AG09319 (cell line): ENCODE results near the gene FAXC.
"Not testable (repeated sequence)": the region's sequence is repeated elsewhere in the genome, so short reads cannot be mapped to it uniquely, and the experiment has no call there.

Experiments used
- DNase-seq: peaks from one replicate; pipeline ENCODE4 v3.0.0-alpha.2; 2010; ENCODE audit warnings: low read depth; ENCODE audit errors: extremely low read depth
- TF ChIP-seq, protein P1 (sequence below): IDR thresholded peaks from 2 replicates; pipeline ENCODE4 v1.5.1; 2011; ENCODE audit warnings: low read depth, mild to moderate bottlenecking, inconsistent platforms, low read length, moderate library complexity

Gene FAXC

DNA sequence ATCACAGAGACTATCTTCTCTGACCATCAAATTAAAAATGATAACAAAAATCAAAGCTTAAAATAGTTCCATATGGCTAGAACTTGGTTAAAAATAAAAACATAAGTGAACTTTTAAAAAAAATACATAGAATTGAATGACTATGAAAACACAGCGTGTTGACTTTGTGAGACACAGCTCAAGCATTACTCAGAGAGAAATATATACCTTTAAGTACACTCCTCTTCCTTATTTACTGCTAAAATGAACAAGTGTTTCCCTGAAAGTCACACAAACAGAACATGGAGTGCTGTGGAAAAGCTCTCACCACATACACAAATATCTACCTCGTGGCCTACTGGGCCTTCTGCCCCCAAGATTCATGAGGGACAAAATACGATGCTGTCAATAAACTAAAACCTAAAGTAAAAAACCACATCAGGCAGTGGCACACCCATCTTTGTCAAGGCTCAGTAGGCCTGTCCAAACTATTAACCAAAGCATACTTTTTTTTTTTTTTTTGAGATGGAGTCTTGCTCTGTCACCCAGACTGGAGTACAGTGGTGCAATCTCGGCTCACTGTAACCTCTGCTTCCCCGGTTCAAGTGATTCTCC lies 7.5 kb downstream of the FAXC start:
- TF ChIP-seq, protein P1, sequence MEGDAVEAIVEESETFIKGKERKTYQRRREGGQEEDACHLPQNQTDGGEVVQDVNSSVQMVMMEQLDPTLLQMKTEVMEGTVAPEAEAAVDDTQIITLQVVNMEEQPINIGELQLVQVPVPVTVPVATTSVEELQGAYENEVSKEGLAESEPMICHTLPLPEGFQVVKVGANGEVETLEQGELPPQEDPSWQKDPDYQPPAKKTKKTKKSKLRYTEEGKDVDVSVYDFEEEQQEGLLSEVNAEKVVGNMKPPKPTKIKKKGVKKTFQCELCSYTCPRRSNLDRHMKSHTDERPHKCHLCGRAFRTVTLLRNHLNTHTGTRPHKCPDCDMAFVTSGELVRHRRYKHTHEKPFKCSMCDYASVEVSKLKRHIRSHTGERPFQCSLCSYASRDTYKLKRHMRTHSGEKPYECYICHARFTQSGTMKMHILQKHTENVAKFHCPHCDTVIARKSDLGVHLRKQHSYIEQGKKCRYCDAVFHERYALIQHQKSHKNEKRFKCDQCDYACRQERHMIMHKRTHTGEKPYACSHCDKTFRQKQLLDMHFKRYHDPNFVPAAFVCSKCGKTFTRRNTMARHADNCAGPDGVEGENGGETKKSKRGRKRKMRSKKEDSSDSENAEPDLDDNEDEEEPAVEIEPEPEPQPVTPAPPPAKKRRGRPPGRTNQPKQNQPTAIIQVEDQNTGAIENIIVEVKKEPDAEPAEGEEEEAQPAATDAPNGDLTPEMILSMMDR = no peak
- DNase-seq = no peak

DNA sequence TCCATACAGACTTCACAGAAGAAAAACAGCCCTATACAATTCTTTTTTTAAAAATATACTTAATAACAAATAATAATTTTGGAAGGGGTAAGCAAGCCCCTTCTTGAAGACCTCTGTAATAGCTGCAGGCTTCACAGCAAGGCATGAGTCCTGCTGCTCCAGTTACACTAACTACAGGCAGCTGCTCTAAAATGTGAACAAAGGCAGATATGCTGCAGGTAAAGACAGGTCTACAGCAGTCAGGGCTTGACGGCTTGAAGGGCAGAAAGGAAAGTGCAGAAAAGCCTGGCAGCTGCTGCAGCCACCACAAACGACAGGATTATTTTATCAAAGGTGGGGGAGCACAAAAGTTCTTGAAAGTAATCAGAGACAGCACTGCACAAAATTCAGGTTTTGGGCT lies 11.3 kb downstream of the FAXC start:
- TF ChIP-seq, protein P1 = no peak
- no peak for DNase-seq

DNA sequence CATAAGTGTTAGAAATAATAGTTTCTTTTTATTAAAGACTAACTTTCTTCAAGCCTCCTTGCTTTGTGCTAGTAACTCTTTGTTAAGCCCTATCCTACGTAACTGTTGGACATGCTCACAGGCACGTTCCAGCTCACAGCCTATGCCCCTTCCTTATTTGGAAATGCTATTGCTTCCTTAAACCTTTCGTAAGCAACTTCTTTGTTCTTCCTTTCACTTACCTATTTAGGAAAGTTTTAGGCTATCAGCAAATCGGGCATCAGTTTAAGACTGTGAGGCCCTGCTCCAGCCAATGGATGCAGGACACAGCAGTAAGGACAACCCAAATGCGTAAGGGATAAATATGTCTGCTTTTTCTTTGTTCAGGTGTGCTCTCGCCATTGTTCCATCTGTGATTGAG lies 14.2 kb downstream of the FAXC start:
- DNase-seq = not testable (repeated sequence)

DNA sequence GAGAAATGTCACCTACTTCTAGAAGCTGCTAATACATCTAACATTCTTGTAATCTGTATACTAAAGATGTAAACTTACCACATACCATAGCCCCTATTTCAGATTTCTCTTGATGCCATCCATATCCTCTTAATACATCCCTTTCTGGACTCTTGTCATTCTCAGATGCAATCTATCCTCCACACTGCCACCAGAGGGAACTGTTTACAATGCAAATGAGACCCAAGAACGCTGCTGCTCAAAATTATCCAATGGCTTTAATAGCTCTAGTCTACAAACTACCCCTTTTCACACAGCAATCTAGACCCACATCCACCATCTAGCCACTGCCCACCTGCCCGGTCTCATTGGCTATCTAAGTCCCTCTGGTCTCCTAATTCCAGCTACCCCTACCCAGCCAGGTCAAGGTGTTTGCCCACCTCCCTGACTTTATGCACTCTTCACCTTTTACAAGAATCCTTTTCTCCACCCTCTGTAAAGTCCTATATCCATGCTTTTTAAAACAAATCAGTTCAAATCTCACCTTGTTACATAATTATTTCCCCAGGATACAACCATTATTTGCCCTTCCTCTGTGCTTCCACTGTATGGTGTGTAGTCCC lies 14.8 kb downstream of the FAXC start:
- peak; percentile 7 for DNase-seq
- TF ChIP-seq, protein P1 = peak; percentile 59

DNA sequence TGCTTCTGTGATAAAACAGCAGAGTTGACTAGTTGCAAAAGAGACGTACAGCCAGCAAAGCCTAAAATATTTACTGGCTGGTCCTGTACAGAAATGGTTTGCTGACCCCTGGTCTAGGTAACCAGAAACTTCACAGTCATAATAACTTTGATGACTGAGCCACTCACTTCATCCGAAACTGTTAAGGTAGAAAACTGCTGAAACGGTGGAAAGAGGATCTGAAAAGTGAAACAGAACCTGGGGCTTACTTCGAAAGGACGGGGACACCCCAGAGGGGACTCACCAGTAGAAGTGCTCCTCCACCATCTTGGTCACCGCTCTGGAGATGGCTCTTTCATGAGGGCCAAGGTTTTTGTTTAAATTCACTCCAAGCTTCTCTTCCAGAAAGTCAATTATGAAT lies 16.4 kb downstream of the FAXC start:
- DNase-seq = no peak
- TF ChIP-seq, protein P1 = no peak

DNA sequence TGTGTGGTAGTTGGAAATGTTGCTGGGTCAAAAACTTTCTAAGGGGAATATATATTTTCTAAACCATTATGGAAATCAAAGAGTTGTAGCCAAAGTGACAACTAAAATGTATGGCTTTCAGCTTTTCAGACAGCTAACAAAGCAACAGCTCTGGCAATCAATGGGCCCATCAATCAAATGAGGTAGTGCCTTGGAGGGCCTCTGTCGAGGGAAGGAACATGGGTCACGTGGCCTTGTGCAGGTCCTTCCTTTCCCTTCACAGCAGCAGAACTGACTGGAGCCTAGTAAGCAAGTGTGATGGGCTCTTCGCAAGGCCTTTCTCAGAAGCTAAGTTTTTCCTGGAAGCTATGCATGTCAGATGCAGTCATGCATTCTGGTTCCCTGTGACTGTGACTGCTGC lies 17.9 kb downstream of the FAXC start:
- TF ChIP-seq, protein P1 = no peak
- no peak for DNase-seq

DNA sequence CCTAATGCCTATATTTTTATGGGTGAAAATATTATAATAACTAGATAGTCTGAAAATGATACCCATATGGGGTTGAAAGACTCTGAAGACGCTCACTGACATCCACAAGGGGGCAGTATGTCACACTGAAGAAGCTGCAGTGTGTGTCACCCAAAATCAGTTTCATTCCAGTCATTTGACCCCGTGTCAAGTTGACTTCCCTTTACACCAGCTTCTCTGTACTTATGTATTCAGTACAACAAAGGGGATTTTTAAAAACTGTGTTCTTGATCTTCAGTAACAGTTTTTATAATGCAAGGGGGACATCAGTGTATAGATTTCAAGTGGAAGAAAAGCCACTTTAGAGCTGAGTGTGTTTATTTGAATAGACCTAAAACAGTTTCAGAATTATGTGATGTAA lies 19.3 kb downstream of the FAXC start:
- TF ChIP-seq, protein P1 = peak; percentile 85
- peak; percentile 19 for DNase-seq

DNA sequence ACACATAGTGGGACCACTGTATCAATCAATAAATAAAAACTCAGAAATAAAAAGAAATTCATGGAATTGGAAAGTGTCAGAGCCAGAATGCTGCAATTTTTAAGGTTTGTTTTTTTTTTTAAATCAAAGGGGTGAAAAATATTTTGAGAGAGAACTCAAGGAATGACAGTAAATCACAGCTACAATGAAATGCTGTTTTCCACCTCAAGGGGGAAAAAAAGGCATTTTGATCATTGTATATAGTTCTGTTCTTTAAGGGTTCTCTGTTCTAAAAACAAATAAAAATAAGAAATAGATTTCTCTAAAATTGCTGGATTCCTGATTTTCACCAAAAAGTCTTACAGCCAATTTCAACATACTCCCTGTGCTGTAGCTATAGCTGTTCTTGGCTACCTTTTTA lies 24.5 kb downstream of the FAXC start:
- TF ChIP-seq, protein P1 = no peak
- no peak for DNase-seq
